Ishikawa (cell line): ENCODE results near the gene TGDS.

Source experiments
- CEBPB ChIP-seq: IDR thresholded peaks from 2 replicates; pipeline ENCODE4 v1.6.1; 2012
- CREB1 ChIP-seq: IDR thresholded peaks from 2 replicates; pipeline ENCODE4 v1.6.1; 2012; ENCODE audit warnings: low read depth
- EGR1 ChIP-seq: IDR thresholded peaks from 2 replicates; pipeline ENCODE4 v1.6.1; 2012
- EP300 ChIP-seq: IDR thresholded peaks from 2 replicates; pipeline ENCODE4 v1.6.1; 2012; ENCODE audit warnings: borderline replicate concordance
- FOXM1 ChIP-seq: IDR thresholded peaks from 2 replicates; pipeline ENCODE4 v1.6.1; 2012; ENCODE audit warnings: low read depth, borderline replicate concordance
- MAX ChIP-seq: IDR thresholded peaks from 2 replicates; pipeline ENCODE4 v1.6.1; 2012
- NFIC ChIP-seq: IDR thresholded peaks from 2 replicates; pipeline ENCODE4 v1.6.1; 2012
- RAD21 ChIP-seq: IDR thresholded peaks from 2 replicates; pipeline ENCODE4 v1.6.1; 2012; ENCODE audit warnings: low read depth
- REST ChIP-seq: IDR thresholded peaks from 2 replicates; pipeline ENCODE4 v1.6.1; 2012; ENCODE audit warnings: low read depth, mild to moderate bottlenecking
- TAF1 ChIP-seq: IDR thresholded peaks from 2 replicates; pipeline ENCODE4 v1.6.1; 2012; ENCODE audit warnings: low read depth, mild to moderate bottlenecking
- TCF12 ChIP-seq: IDR thresholded peaks from 2 replicates; pipeline ENCODE4 v1.6.1; 2012; ENCODE audit warnings: low read depth
- TEAD4 ChIP-seq: IDR thresholded peaks from 2 replicates; pipeline ENCODE4 v1.6.1; 2012
- YY1 ChIP-seq: IDR thresholded peaks from 2 replicates; pipeline ENCODE4 v1.6.1; 2012; ENCODE audit warnings: low read depth
- ZBTB7A ChIP-seq: IDR thresholded peaks from 2 replicates; pipeline ENCODE4 v1.6.1; 2012; ENCODE audit warnings: low read depth
- TF ChIP-seq, protein P1 (sequence below): IDR thresholded peaks from 2 replicates; pipeline ENCODE4 v1.6.1; 2012

TGDS gene

GRCh38 chr13:94549232-94550061 lies 46.5 kb downstream of the TGDS start:
- TF ChIP-seq EP300 (no peak), CEBPB (peak; percentile 58; the same call in 1 of the 2 replicates), NFIC (0 out of 2 replicates have a peak, but pooled peaks have one; percentile 5), MAX (peak; percentile 32; the same call in 1 of the 2 replicates), REST (no peak), YY1 (no peak; the same call in 1 of the 2 replicates), TEAD4 (peak; percentile 93), CREB1 (no peak), RAD21 (no peak), EGR1 (no peak), FOXM1 (no peak), ZBTB7A (peak; percentile 88; the same call in 1 of the 2 replicates), TCF12 (0 out of 2 replicates have a peak, but pooled peaks have one; percentile 17), TAF1 (no peak)
- TF ChIP-seq, protein P1, sequence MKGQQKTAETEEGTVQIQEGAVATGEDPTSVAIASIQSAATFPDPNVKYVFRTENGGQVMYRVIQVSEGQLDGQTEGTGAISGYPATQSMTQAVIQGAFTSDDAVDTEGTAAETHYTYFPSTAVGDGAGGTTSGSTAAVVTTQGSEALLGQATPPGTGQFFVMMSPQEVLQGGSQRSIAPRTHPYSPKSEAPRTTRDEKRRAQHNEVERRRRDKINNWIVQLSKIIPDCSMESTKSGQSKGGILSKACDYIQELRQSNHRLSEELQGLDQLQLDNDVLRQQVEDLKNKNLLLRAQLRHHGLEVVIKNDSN, result no peak

DNA sequence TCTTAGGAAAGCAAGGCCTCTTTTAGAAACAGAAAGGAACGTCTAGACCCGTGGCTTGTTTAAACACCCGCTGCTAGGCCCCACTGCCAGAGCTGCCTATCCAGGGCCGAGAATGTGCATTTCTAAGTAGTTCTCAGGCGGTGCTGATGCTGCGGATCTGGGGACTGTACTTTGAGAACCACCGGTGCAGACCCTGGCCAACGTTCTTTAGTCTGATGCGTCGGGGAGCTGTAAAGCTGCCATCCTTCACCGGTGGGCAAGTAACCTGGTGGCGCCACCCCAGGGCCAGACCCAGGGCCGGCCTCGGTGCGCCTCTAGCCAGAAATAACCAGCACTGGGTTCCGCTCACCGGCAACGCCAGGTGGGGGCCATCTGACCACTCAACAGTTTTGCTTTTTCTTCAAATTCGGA lies 47.1 kb downstream of the TGDS start:
- TF ChIP-seq RAD21, result no peak; the same call in 1 of the 2 replicates
- TF ChIP-seq YY1, result 0 out of 2 replicates have a peak, but pooled peaks have one; percentile 9
- no peak for TF ChIP-seq TEAD4
- TF ChIP-seq ZBTB7A, result no peak
- TF ChIP-seq FOXM1, result no peak
- 0 out of 2 replicates have a peak, but pooled peaks have one; percentile 4 for TF ChIP-seq TCF12
- no peak for TF ChIP-seq EGR1
- TF ChIP-seq, protein P1, result no peak
- no peak for TF ChIP-seq REST
- TF ChIP-seq EP300, result no peak

DNA sequence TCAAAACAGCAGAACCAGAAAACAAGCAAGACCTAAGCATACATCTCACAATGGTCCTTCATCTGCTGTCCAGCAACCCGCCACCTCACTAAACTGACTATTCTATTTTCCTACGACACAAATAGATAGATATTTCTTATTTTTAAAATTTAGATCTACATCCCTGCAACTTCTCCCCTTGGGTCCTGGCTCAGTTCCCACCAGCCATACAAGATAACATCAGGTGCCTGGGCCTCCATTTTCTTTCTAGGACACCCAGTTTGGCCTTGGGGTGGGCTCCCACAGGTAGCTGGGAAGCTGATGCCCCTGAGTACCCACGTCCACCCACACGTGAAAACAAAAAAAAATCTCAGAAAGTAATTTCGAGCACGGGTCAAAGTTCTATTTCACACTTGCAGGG lies 47.6 kb downstream of the TGDS start:
- no peak for TF ChIP-seq EGR1
- TF ChIP-seq TCF12, result no peak
- TF ChIP-seq REST, result no peak
- no peak for TF ChIP-seq FOXM1
- no peak for TF ChIP-seq TAF1
- no peak for TF ChIP-seq RAD21

- TF ChIP-seq YY1 (no peak), TAF1 (no peak), TCF12 (no peak), NFIC (no peak)
- TF ChIP-seq, protein P1, result no peak
Measured at GRCh38 chr13:94546061-94546839, 49.7 kb downstream of the TGDS start.
